Neural progenitor cell (in vitro differentiated cells): Measurements from ENCODE around the gene WDR55.

Experiments used
- CTCF ChIP-seq: fragments of 200-600 bp; sonication (generic); IDR thresholded peaks from 2 replicates; pipeline ENCODE4 v1.5.1; 2017; ENCODE audit warnings: antibody characterized with exemption, mild to moderate bottlenecking
- EZH2 ChIP-seq: fragments of 200-600 bp; sonication (generic); IDR thresholded peaks from 2 replicates; pipeline ENCODE4 v1.6.1; 2017; ENCODE audit warnings: antibody characterized with exemption, mild to moderate bottlenecking, moderate library complexity

GRCh38 chr5:140634103-140634502 lies 30.6 kb upstream of the WDR55 start:
- TF ChIP-seq EZH2, result no peak
- no peak for TF ChIP-seq CTCF
